ENCODE measurements around the gene DNPH1.

The DNPH1 gene

DNA sequence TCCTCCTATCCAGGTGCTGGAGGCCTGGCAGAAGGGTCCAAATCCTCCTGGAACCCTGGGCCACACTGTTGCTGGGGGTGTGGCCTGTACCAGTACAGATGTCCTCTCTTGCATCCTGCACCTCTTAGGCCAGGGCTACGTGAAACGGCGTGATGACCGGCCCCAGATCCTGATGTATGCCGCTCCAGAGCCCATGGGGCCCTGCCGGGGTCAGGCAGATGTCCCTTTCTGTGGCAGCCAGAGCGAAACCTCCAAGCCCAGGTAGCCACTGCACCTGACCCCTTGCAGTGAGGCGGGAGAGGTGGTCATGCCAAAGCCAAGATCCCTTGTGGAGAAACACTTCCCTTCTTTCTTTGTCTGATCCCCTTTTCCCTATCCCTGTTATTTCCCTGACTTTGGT is 14.2 kb downstream of the DNPH1 start:
- WGBS (ENCODE audit: insufficient coverage), result 97% methylated on average over 8 of the region's 8 CpGs
- Histone ChIP-seq H3K27me3 (replicated peaks in 2 of 5; ENCODE audit: control insufficient read depth in 4 of 5, insufficient read depth in 5 of 5, low read length in 4 of 5) (no peaks in the 10 kb centered on the region), H3K4me1 (ENCODE audit: control extremely low read depth in 1 of 4, control insufficient read depth in 4 of 4, insufficient read depth in 4 of 4, low read length in 3 of 4) (no peaks in the 10 kb centered on the region), H3K4me3 (ENCODE audit: control insufficient read depth in 1 of 7, extremely low read depth in 1 of 7, insufficient read depth in 4 of 7, low read depth in 2 of 7, low read length in 6 of 7) (no peak overlapping the region), H3K36me3 (ENCODE audit: control insufficient read depth in 4 of 4, insufficient read depth in 4 of 4, low read length in 3 of 4) (peaks cover 12 to 45% (median 24%) of the 10 kb centered on the region in 4 experiments), H3K27ac (ENCODE audit: insufficient read depth in 1 of 2, low read depth in 1 of 2, low read length in 2 of 2, poor library complexity in 1 of 2, severe bottlenecking in 2 of 2) (no peak overlapping the region), H3K9me3 (ENCODE audit: control extremely low read depth in 1 of 5, control insufficient read depth in 4 of 5, insufficient read depth in 2 of 5, low read depth in 1 of 5, low read length in 4 of 5) (no peaks in the 10 kb centered on the region)
- ChIA-PET CTCF (interaction anchor here (0.6 to 1.1 kb wide), 2 partner anchors 42 to 518 kb away, joined by 3 read pairs; no protein-coding TSS in a partner anchor), POLR2A (no interaction called here)
- no peak for DNase-seq

GRCh38 chr6:43213431-43213830 is 15.8 kb downstream of the DNPH1 start:
- no peaks in the 10 kb centered on the region for H3K9me3 ChIP-seq (ENCODE audit: control extremely low read depth in 1 of 5, control insufficient read depth in 4 of 5, insufficient read depth in 2 of 5, low read depth in 1 of 5, low read length in 4 of 5)
- peaks cover 12 to 39% (median 21%) of the 10 kb centered on the region in 4 experiments for H3K36me3 ChIP-seq (ENCODE audit: control insufficient read depth in 4 of 4, insufficient read depth in 4 of 4, low read length in 3 of 4)
- ChIA-PET CTCF (no interaction called here), POLR2A (no interaction called here)
- no peak for DNase-seq
- H3K4me1 ChIP-seq (ENCODE audit: control extremely low read depth in 1 of 4, control insufficient read depth in 4 of 4, insufficient read depth in 4 of 4, low read length in 3 of 4), result no peaks in the 10 kb centered on the region
- no peak overlapping the region for H3K4me3 ChIP-seq (ENCODE audit: control insufficient read depth in 1 of 7, extremely low read depth in 1 of 7, insufficient read depth in 4 of 7, low read depth in 2 of 7, low read length in 6 of 7)
- H3K27me3 ChIP-seq (replicated peaks in 2 of 5; ENCODE audit: control insufficient read depth in 4 of 5, insufficient read depth in 5 of 5, low read length in 4 of 5), result no peaks in the 10 kb centered on the region
- no peak overlapping the region for H3K27ac ChIP-seq (ENCODE audit: insufficient read depth in 1 of 2, low read depth in 1 of 2, low read length in 2 of 2, poor library complexity in 1 of 2, severe bottlenecking in 2 of 2)
- WGBS (ENCODE audit: insufficient coverage), result 95% methylated on average over 6 of the region's 11 CpGs

DNA sequence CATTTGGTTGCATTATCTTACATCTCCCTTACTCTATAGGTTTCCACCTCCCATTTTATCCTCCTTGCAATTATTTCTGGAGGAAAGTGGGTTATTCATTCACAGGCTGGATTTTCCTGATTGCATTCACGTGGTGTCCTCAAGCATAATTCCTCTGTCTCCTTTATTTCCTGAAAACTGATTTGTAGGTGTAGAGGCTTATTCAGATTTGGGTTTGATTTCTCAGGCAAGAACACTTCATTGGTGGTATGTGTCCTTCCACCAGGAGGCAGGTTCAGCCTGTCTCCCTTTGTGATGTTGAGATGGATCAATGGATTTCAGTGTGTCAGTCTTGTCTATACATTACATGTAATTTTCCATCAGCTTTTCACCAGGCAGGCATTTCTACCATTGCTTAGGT is 17.3 kb downstream of the DNPH1 start:
- DNase-seq, result peak in 1 of 3 donors; percentile 12
- no peaks in the 10 kb centered on the region for H3K4me1 ChIP-seq (ENCODE audit: control extremely low read depth in 1 of 4, control insufficient read depth in 4 of 4, insufficient read depth in 4 of 4, low read length in 3 of 4)
- no CpG with 5 or more reads among the region's 1 CpG for WGBS (ENCODE audit: insufficient coverage)
- CTCF ChIA-PET, result interaction anchor here (0.7 to 1.5 kb wide), 3 partner anchors 9 to 130 kb away, joined by 3 to 4 read pairs (median 4); partner anchors contain the start of gene DNPH1
- H3K9me3 ChIP-seq (ENCODE audit: control extremely low read depth in 1 of 5, control insufficient read depth in 4 of 5, insufficient read depth in 2 of 5, low read depth in 1 of 5, low read length in 4 of 5), result no peaks in the 10 kb centered on the region
- H3K36me3 ChIP-seq (ENCODE audit: control insufficient read depth in 4 of 4, insufficient read depth in 4 of 4, low read length in 3 of 4), result peaks cover 9 to 35% (median 18%) of the 10 kb centered on the region in 4 experiments
- no peak overlapping the region for H3K27ac ChIP-seq (ENCODE audit: insufficient read depth in 1 of 2, low read depth in 1 of 2, low read length in 2 of 2, poor library complexity in 1 of 2, severe bottlenecking in 2 of 2)
- H3K4me3 ChIP-seq (ENCODE audit: control insufficient read depth in 1 of 7, extremely low read depth in 1 of 7, insufficient read depth in 4 of 7, low read depth in 2 of 7, low read length in 6 of 7), result no peak overlapping the region
- no peaks in the 10 kb centered on the region for H3K27me3 ChIP-seq (replicated peaks in 2 of 5; ENCODE audit: control insufficient read depth in 4 of 5, insufficient read depth in 5 of 5, low read length in 4 of 5)
- POLR2A ChIA-PET, result no interaction called here

GRCh38 chr6:43207286-43207685 is 22.0 kb downstream of the DNPH1 start:
- Histone ChIP-seq H3K4me1 (ENCODE audit: control extremely low read depth in 1 of 4, control insufficient read depth in 4 of 4, insufficient read depth in 4 of 4, low read length in 3 of 4) (no peaks in the 10 kb centered on the region), H3K27me3 (replicated peaks in 2 of 5; ENCODE audit: control insufficient read depth in 4 of 5, insufficient read depth in 5 of 5, low read length in 4 of 5) (no peaks in the 10 kb centered on the region), H3K27ac (ENCODE audit: insufficient read depth in 1 of 2, low read depth in 1 of 2, low read length in 2 of 2, poor library complexity in 1 of 2, severe bottlenecking in 2 of 2) (no peak overlapping the region), H3K4me3 (ENCODE audit: control insufficient read depth in 1 of 7, extremely low read depth in 1 of 7, insufficient read depth in 4 of 7, low read depth in 2 of 7, low read length in 6 of 7) (no peak overlapping the region), H3K9me3 (ENCODE audit: control extremely low read depth in 1 of 5, control insufficient read depth in 4 of 5, insufficient read depth in 2 of 5, low read depth in 1 of 5, low read length in 4 of 5) (no peaks in the 10 kb centered on the region), H3K36me3 (ENCODE audit: control insufficient read depth in 4 of 4, insufficient read depth in 4 of 4, low read length in 3 of 4) (peaks cover 2 to 32% (median 15%) of the 10 kb centered on the region in 4 experiments)
- WGBS (ENCODE audit: insufficient coverage), result no CpG with 5 or more reads among the region's 2 CpGs
- POLR2A ChIA-PET, result no interaction called here
- DNase-seq, result no peak
- CTCF ChIA-PET, result no interaction called here

- Histone ChIP-seq H3K27ac (ENCODE audit: insufficient read depth in 1 of 2, low read depth in 1 of 2, low read length in 2 of 2, poor library complexity in 1 of 2, severe bottlenecking in 2 of 2) (no peak overlapping the region), H3K9me3 (ENCODE audit: control extremely low read depth in 1 of 5, control insufficient read depth in 4 of 5, insufficient read depth in 2 of 5, low read depth in 1 of 5, low read length in 4 of 5) (no peaks in the 10 kb centered on the region), H3K4me1 (ENCODE audit: control extremely low read depth in 1 of 4, control insufficient read depth in 4 of 4, insufficient read depth in 4 of 4, low read length in 3 of 4) (no peaks in the 10 kb centered on the region), H3K4me3 (ENCODE audit: control insufficient read depth in 1 of 7, extremely low read depth in 1 of 7, insufficient read depth in 4 of 7, low read depth in 2 of 7, low read length in 6 of 7) (no peak overlapping the region), H3K27me3 (replicated peaks in 2 of 5; ENCODE audit: control insufficient read depth in 4 of 5, insufficient read depth in 5 of 5, low read length in 4 of 5) (no peaks in the 10 kb centered on the region), H3K36me3 (ENCODE audit: control insufficient read depth in 4 of 4, insufficient read depth in 4 of 4, low read length in 3 of 4) (peaks cover 2 to 33% (median 17%) of the 10 kb centered on the region in 4 experiments)
- no peak for DNase-seq
- ChIA-PET POLR2A (no interaction called here), CTCF (interaction anchor here (1.1 to 1.5 kb wide), 2 partner anchors 15 to 300 kb away, joined by 3 read pairs; no protein-coding TSS in a partner anchor)
- WGBS (ENCODE audit: insufficient coverage), result 98% methylated on average over 10 of the region's 10 CpGs
These were observed 23.4 kb downstream of the DNPH1 start for GRCh38 chr6:43205849-43206248.

- POLR2A ChIA-PET, result interaction anchor here (0.5 kb wide), 1 partner anchor 874 kb away, joined by 3 read pairs; no protein-coding TSS in a partner anchor
- H3K27ac ChIP-seq (ENCODE audit: insufficient read depth in 1 of 2, low read depth in 1 of 2, low read length in 2 of 2, poor library complexity in 1 of 2, severe bottlenecking in 2 of 2), result no peak overlapping the region
- no peak overlapping the region for H3K4me3 ChIP-seq (ENCODE audit: control insufficient read depth in 1 of 7, extremely low read depth in 1 of 7, insufficient read depth in 4 of 7, low read depth in 2 of 7, low read length in 6 of 7)
- CTCF ChIA-PET, result interaction anchor here (2.1 kb wide), 1 partner anchor 25 kb away, joined by 8 read pairs; the partner anchor contains the start of gene DNPH1
- H3K36me3 ChIP-seq (ENCODE audit: control insufficient read depth in 4 of 4, insufficient read depth in 4 of 4, low read length in 3 of 4), result peaks cover 3 to 47% (median 27%) of the 10 kb centered on the region in 4 experiments
- H3K4me1 ChIP-seq (ENCODE audit: control extremely low read depth in 1 of 4, control insufficient read depth in 4 of 4, insufficient read depth in 4 of 4, low read length in 3 of 4), result no peaks in the 10 kb centered on the region
- no peak for DNase-seq
- over 99% methylated on average over 17 of the region's 23 CpGs for WGBS (ENCODE audit: insufficient coverage)
- no peaks in the 10 kb centered on the region for H3K27me3 ChIP-seq (replicated peaks in 2 of 5; ENCODE audit: control insufficient read depth in 4 of 5, insufficient read depth in 5 of 5, low read length in 4 of 5)
- H3K9me3 ChIP-seq (ENCODE audit: control extremely low read depth in 1 of 5, control insufficient read depth in 4 of 5, insufficient read depth in 2 of 5, low read depth in 1 of 5, low read length in 4 of 5), result no peaks in the 10 kb centered on the region
These were observed 24.8 kb downstream of the DNPH1 start for GRCh38 chr6:43204271-43205105.

GRCh38 chr6:43203718-43204095 is 25.6 kb downstream of the DNPH1 start:
- H3K4me3 ChIP-seq (ENCODE audit: control insufficient read depth in 1 of 7, extremely low read depth in 1 of 7, insufficient read depth in 4 of 7, low read depth in 2 of 7, low read length in 6 of 7), result no peak overlapping the region
- H3K36me3 ChIP-seq (ENCODE audit: control insufficient read depth in 4 of 4, insufficient read depth in 4 of 4, low read length in 3 of 4), result peaks cover 5 to 52% (median 29%) of the 10 kb centered on the region in 4 experiments
- H3K4me1 ChIP-seq (ENCODE audit: control extremely low read depth in 1 of 4, control insufficient read depth in 4 of 4, insufficient read depth in 4 of 4, low read length in 3 of 4), result no peaks in the 10 kb centered on the region
- H3K27ac ChIP-seq (ENCODE audit: insufficient read depth in 1 of 2, low read depth in 1 of 2, low read length in 2 of 2, poor library complexity in 1 of 2, severe bottlenecking in 2 of 2), result no peak overlapping the region
- ChIA-PET CTCF (interaction anchor here (2.1 kb wide), 1 partner anchor 26 kb away, joined by 8 read pairs; the partner anchor contains the start of gene DNPH1), POLR2A (no interaction called here)
- no peaks in the 10 kb centered on the region for H3K9me3 ChIP-seq (ENCODE audit: control extremely low read depth in 1 of 5, control insufficient read depth in 4 of 5, insufficient read depth in 2 of 5, low read depth in 1 of 5, low read length in 4 of 5)
- WGBS (ENCODE audit: insufficient coverage), result 96% methylated on average over 8 of the region's 8 CpGs
- no peak for DNase-seq
- no peaks in the 10 kb centered on the region for H3K27me3 ChIP-seq (replicated peaks in 2 of 5; ENCODE audit: control insufficient read depth in 4 of 5, insufficient read depth in 5 of 5, low read length in 4 of 5)
